Omental fat pad (tissue), 4 donors: ENCODE results near the gene C5AR2. TPM values are rescaled to one million over a fixed set of nuclear protein-coding genes. Genes with fewer than 3 reads are reported as not detected.

ENCODE experiments used
- ATAC-seq: fragments of 150-250 bp; one replicate; pipeline ENCODE4 v1.9.1; 2016; ENCODE audit warnings: mild to moderate bottlenecking, moderate library complexity; ENCODE audit not compliant: low FRiP score
- DNase-seq: peaks from one replicate; pipeline ENCODE4 v3.0.0-alpha.2; 2019; ENCODE audit warnings: low spot score
- CTCF ChIP-seq, 3 donors: fragments of 450-650 bp; IDR thresholded peaks; one replicate each; pipeline ENCODE4 v1.5.1; 2016 to 2017; ENCODE audit warnings: antibody characterized with exemption in 3 of 3, mild to moderate bottlenecking in 3 of 3, moderate library complexity in 2 of 3
- total RNA-seq, 4 donors: library from RNA; depleted of rRNA; stranded (reverse); fragments of >200 nt; gene quantifications; one replicate each; pipeline ENCODE4 v1.1.0, GENCODE V29; 2016

The C5AR2 gene
- total RNA-seq, 4 donors from 2014 or later = 5.4 to 16.9 (median 12.9) TPM

- ATAC-seq = no peak
- TF ChIP-seq CTCF (IDR thresholded peaks at IDR 0.05) = no peak
- DNase-seq = no peak
These were observed 18.1 kb upstream of the C5AR2 start for GRCh38 chr19:47313754-47314295.

- TF ChIP-seq CTCF (IDR thresholded peaks at IDR 0.05) = no peak
- DNase-seq (no peak), ATAC-seq (peak; percentile 86)
These were observed 16.7 kb upstream of the C5AR2 start for GRCh38 chr19:47315125-47315821.

GRCh38 chr19:47316513-47316912, 15.5 kb upstream of the C5AR2 start:
- DNase-seq (no peak), ATAC-seq (no peak)
- TF ChIP-seq CTCF (IDR thresholded peaks at IDR 0.05) = no peak

GRCh38 chr19:47319923-47320871, 11.8 kb upstream of the C5AR2 start:
- no peak for ATAC-seq
- no peak for TF ChIP-seq CTCF (IDR thresholded peaks at IDR 0.05)

GRCh38 chr19:47321630-47322029, 10.3 kb upstream of the C5AR2 start:
- no peak for DNase-seq
- no peak for ATAC-seq
- TF ChIP-seq CTCF (IDR thresholded peaks at IDR 0.05) = no peak

More at GRCh38 chr19:47319923-47320871, 11.8 kb upstream of the C5AR2 start:
- DNase-seq = no peak

GRCh38 chr19:47322058-47322457, 9.9 kb upstream of the C5AR2 start:
- DNase-seq (no peak), ATAC-seq (no peak)
- TF ChIP-seq CTCF (IDR thresholded peaks at IDR 0.05) = no peak
